HEK293 (cell line): Measurements from ENCODE around the gene CALM3.

Source experiments
- BCL11B ChIP-seq: fragments of 450-650 bp; formaldehyde crosslinking; IDR thresholded peaks from 2 replicates; pipeline ENCODE4 v1.5.1; 2016; ENCODE audit warnings: low read depth, missing biosample characterization, missing genetic modification characterization
- EGR2 ChIP-seq: fragments of 450-650 bp; formaldehyde crosslinking; IDR thresholded peaks from 2 replicates; pipeline ENCODE4 v1.5.1; 2016; ENCODE audit warnings: low read depth, missing biosample characterization, missing genetic modification characterization
- KLF8 ChIP-seq: fragments of 450-650 bp; formaldehyde crosslinking; IDR thresholded peaks from 2 replicates; pipeline ENCODE4 v1.5.1; 2016; ENCODE audit warnings: missing biosample characterization, missing genetic modification characterization
- KLF9 ChIP-seq: fragments of 450-650 bp; formaldehyde crosslinking; IDR thresholded peaks from 2 replicates; pipeline ENCODE4 v1.5.1; 2016; ENCODE audit warnings: missing biosample characterization, missing genetic modification characterization, low read depth
- MYNN ChIP-seq: fragments of 450-650 bp; formaldehyde crosslinking; IDR thresholded peaks from 2 replicates; pipeline ENCODE4 v1.5.1; 2016; ENCODE audit warnings: missing biosample characterization, missing genetic modification characterization, borderline replicate concordance
- OVOL3 ChIP-seq: fragments of 450-650 bp; formaldehyde crosslinking; IDR thresholded peaks from 2 replicates; pipeline ENCODE4 v1.5.1; 2016; ENCODE audit warnings: missing biosample characterization, missing genetic modification characterization
- PRDM1 ChIP-seq: fragments of 450-650 bp; formaldehyde crosslinking; IDR thresholded peaks from 2 replicates; pipeline ENCODE4; 2016; ENCODE audit warnings: missing biosample characterization, missing genetic modification characterization
- ZBTB17 ChIP-seq: fragments of 450-650 bp; formaldehyde crosslinking; IDR thresholded peaks from 2 replicates; pipeline ENCODE4 v1.5.1; 2016; ENCODE audit warnings: missing biosample characterization, missing genetic modification characterization
- ZBTB7A ChIP-seq: fragments of 450-650 bp; formaldehyde crosslinking; IDR thresholded peaks from 2 replicates; pipeline ENCODE4 v1.5.1; 2016; ENCODE audit warnings: low read depth, missing biosample characterization, missing genetic modification characterization
- ZNF138 ChIP-seq: fragments of 450-650 bp; formaldehyde crosslinking; IDR thresholded peaks from 2 replicates; pipeline ENCODE4 v1.5.1; 2016; ENCODE audit warnings: missing biosample characterization, missing genetic modification characterization, borderline replicate concordance
- ZNF157 ChIP-seq: fragments of 450-650 bp; formaldehyde crosslinking; IDR thresholded peaks from 2 replicates; pipeline ENCODE4 v1.5.1; 2016; ENCODE audit warnings: missing biosample characterization, missing genetic modification characterization
- ZNF19 ChIP-seq: fragments of 450-650 bp; formaldehyde crosslinking; IDR thresholded peaks from 2 replicates; pipeline ENCODE4; 2016; ENCODE audit warnings: missing biosample characterization, missing genetic modification characterization, low read depth
- ZNF221 ChIP-seq: fragments of 450-650 bp; formaldehyde crosslinking; IDR thresholded peaks from 2 replicates; pipeline ENCODE4 v1.5.1; 2017; ENCODE audit warnings: missing biosample characterization, missing genetic modification characterization, borderline replicate concordance
- ZNF341 ChIP-seq: fragments of 450-650 bp; formaldehyde crosslinking; IDR thresholded peaks from 2 replicates; pipeline ENCODE4; 2016; ENCODE audit warnings: low read depth, missing biosample characterization, missing genetic modification characterization
- ZNF560 ChIP-seq: fragments of 450-650 bp; formaldehyde crosslinking; IDR thresholded peaks from 2 replicates; pipeline ENCODE4 v1.5.1; 2017; ENCODE audit warnings: missing biosample characterization, missing genetic modification characterization, borderline replicate concordance
- ZNF600 ChIP-seq: fragments of 450-650 bp; formaldehyde crosslinking; IDR thresholded peaks from 2 replicates; pipeline ENCODE4 v1.5.1; 2016; ENCODE audit warnings: missing biosample characterization, missing genetic modification characterization
- ZNF621 ChIP-seq: fragments of 450-650 bp; formaldehyde crosslinking; IDR thresholded peaks from 2 replicates; pipeline ENCODE4 v1.5.1; 2017; ENCODE audit warnings: missing biosample characterization, missing genetic modification characterization
- ZNF645 ChIP-seq: fragments of 450-650 bp; formaldehyde crosslinking; IDR thresholded peaks from 2 replicates; pipeline ENCODE4; 2016; ENCODE audit warnings: missing biosample characterization, missing genetic modification characterization
- ZNF704 ChIP-seq: fragments of 450-650 bp; formaldehyde crosslinking; IDR thresholded peaks from 2 replicates; pipeline ENCODE4 v1.5.1; 2016; ENCODE audit warnings: missing biosample characterization, missing genetic modification characterization
- ZNF768 ChIP-seq: fragments of 450-650 bp; formaldehyde crosslinking; IDR thresholded peaks from 2 replicates; pipeline ENCODE4 v1.5.1; 2018; ENCODE audit warnings: missing biosample characterization, mild to moderate bottlenecking, missing genetic modification characterization
- ZNF776 ChIP-seq: fragments of 450-650 bp; formaldehyde crosslinking; IDR thresholded peaks from 2 replicates; pipeline ENCODE4 v1.5.0; 2017; ENCODE audit warnings: missing biosample characterization, missing genetic modification characterization, borderline replicate concordance
- ZNF777 ChIP-seq: fragments of 450-650 bp; formaldehyde crosslinking; IDR thresholded peaks from 2 replicates; pipeline ENCODE4 v1.5.1; 2017; ENCODE audit warnings: missing biosample characterization, missing genetic modification characterization, borderline replicate concordance
- ZNF837 ChIP-seq: fragments of 450-650 bp; formaldehyde crosslinking; IDR thresholded peaks from 2 replicates; pipeline ENCODE4 v1.5.1; 2016; ENCODE audit warnings: missing biosample characterization, missing genetic modification characterization
- ZSCAN16 ChIP-seq: fragments of 450-650 bp; formaldehyde crosslinking; IDR thresholded peaks from 2 replicates; pipeline ENCODE4 v1.5.1; 2016; ENCODE audit warnings: missing biosample characterization, missing genetic modification characterization
- ZSCAN23 ChIP-seq: fragments of 450-650 bp; formaldehyde crosslinking; IDR thresholded peaks from 2 replicates; pipeline ENCODE4 v1.5.1; 2016; ENCODE audit warnings: missing biosample characterization, missing genetic modification characterization
- TF ChIP-seq, protein P1 (sequence below): fragments of 450-650 bp; formaldehyde crosslinking; IDR thresholded peaks from 2 replicates; pipeline ENCODE4 v1.5.1; 2016; ENCODE audit warnings: missing biosample characterization, missing genetic modification characterization
- TF ChIP-seq, protein P2 (sequence below): fragments of 450-650 bp; formaldehyde crosslinking; IDR thresholded peaks from 2 replicates; pipeline ENCODE4 v1.5.1; 2016; ENCODE audit warnings: missing biosample characterization, missing genetic modification characterization
- TF ChIP-seq, protein P3 (sequence below): fragments of 450-650 bp; formaldehyde crosslinking; IDR thresholded peaks from 2 replicates; pipeline ENCODE4 v1.5.1; 2016; ENCODE audit warnings: missing biosample characterization, missing genetic modification characterization

Gene CALM3

DNA sequence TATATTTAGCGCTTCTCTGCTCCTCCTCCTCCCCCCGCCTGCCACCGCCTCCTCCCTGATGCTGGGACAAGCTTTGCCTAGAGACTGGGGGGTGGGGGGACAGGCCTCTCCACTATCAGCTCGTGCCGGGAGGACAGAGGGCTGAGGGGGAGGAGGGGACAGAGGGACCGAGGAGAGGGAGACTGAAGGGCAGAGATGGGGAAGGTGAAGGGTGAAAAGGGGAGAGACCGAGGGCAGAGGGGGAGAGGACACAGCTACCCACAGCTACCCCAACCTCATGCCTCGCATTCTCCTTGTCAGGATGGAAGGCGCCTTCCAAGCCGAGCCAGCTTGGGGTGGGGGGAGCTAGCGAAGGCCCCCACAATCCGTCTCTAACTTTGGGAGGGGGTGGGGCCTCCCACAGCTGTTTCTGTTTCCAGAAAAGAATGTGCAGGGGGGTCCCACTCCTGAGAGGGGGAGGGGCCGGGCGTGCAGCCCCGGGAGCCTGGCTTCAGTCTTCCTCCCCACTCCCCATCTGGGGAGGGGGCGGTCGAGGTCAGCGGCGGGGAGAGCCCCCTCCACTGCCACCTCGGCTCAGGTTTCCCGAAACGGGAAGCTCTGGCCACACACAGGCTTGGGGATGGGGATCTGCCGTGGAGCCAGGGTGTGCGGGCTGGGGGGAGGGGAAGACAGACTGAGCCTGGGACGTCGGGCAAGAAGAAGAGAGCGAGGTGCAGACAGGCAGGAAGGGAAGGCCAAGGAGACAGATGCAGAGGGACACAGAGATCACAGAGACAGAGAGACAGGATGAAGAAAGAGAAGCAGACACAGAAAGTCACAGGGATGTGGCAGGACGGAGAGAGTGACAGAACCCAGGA is 58.2 kb downstream of the CALM3 start (continued):
- TF ChIP-seq MYNN (no peak), ZNF341 (tag by site-specific recombination) (peak; percentile 49; the same call in 1 of the 2 replicates), EGR2 (tag by site-specific recombination) (0 out of 2 replicates have a peak, but pooled peaks have one; percentile 11), ZNF157 (tag by site-specific recombination) (no peak), ZSCAN16 (tag by site-specific recombination) (no peak), ZBTB17 (tag by site-specific recombination) (peak; percentile 96), ZBTB7A (tag by site-specific recombination) (no peak), ZNF776 (no peak), ZNF221 (tag by site-specific recombination) (no peak), ZSCAN23 (no peak), ZNF621 (tag by site-specific recombination) (no peak), ZNF138 (no peak), ZNF777 (peak; percentile 88), KLF8 (tag by site-specific recombination) (no peak), ZNF560 (tag by site-specific recombination) (no peak), BCL11B (no peak), KLF9 (tag by site-specific recombination) (0 out of 2 replicates have a peak, but pooled peaks have one; percentile 20), ZNF19 (tag by site-specific recombination) (no peak), OVOL3 (tag by site-specific recombination) (no peak), PRDM1 (tag by site-specific recombination) (peak; percentile 85), ZNF837 (tag by site-specific recombination) (no peak), ZNF768 (tag by site-specific recombination) (no peak), ZNF645 (tag by site-specific recombination) (no peak), ZNF600 (tag by site-specific recombination) (peak; percentile 79), ZNF704 (tag by site-specific recombination) (no peak)
- TF ChIP-seq, protein P1, sequence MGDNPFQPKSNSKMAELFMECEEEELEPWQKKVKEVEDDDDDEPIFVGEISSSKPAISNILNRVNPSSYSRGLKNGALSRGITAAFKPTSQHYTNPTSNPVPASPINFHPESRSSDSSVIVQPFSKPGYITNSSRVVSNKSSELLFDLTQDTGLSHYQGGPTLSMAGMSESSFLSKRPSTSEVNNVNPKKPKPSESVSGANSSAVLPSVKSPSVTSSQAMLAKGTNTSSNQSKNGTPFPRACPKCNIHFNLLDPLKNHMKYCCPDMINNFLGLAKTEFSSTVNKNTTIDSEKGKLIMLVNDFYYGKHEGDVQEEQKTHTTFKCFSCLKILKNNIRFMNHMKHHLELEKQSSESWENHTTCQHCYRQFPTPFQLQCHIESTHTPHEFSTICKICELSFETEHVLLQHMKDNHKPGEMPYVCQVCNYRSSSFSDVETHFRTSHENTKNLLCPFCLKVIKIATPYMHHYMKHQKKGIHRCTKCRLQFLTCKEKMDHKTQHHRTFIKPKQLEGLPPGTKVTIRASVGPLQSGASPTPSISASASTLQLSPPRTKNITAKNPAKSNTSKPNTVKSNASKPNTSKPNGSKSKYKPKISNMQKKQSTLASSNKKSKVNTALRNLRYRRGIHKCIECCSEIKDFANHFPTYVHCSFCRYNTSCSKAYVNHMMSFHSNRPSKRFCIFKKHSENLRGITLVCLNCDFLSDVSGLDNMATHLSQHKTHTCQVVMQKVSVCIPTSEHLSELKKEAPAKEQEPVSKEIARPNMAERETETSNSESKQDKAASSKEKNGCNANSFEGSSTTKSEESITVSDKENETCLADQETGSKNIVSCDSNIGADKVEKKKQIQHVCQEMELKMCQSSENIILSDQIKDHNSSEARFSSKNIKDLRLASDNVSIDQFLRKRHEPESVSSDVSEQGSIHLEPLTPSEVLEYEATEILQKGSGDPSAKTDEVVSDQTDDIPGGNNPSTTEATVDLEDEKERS (tag by site-specific recombination) = no peak
- TF ChIP-seq, protein P2, sequence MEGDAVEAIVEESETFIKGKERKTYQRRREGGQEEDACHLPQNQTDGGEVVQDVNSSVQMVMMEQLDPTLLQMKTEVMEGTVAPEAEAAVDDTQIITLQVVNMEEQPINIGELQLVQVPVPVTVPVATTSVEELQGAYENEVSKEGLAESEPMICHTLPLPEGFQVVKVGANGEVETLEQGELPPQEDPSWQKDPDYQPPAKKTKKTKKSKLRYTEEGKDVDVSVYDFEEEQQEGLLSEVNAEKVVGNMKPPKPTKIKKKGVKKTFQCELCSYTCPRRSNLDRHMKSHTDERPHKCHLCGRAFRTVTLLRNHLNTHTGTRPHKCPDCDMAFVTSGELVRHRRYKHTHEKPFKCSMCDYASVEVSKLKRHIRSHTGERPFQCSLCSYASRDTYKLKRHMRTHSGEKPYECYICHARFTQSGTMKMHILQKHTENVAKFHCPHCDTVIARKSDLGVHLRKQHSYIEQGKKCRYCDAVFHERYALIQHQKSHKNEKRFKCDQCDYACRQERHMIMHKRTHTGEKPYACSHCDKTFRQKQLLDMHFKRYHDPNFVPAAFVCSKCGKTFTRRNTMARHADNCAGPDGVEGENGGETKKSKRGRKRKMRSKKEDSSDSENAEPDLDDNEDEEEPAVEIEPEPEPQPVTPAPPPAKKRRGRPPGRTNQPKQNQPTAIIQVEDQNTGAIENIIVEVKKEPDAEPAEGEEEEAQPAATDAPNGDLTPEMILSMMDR (tag by site-specific recombination) = no peak
- TF ChIP-seq, protein P3, sequence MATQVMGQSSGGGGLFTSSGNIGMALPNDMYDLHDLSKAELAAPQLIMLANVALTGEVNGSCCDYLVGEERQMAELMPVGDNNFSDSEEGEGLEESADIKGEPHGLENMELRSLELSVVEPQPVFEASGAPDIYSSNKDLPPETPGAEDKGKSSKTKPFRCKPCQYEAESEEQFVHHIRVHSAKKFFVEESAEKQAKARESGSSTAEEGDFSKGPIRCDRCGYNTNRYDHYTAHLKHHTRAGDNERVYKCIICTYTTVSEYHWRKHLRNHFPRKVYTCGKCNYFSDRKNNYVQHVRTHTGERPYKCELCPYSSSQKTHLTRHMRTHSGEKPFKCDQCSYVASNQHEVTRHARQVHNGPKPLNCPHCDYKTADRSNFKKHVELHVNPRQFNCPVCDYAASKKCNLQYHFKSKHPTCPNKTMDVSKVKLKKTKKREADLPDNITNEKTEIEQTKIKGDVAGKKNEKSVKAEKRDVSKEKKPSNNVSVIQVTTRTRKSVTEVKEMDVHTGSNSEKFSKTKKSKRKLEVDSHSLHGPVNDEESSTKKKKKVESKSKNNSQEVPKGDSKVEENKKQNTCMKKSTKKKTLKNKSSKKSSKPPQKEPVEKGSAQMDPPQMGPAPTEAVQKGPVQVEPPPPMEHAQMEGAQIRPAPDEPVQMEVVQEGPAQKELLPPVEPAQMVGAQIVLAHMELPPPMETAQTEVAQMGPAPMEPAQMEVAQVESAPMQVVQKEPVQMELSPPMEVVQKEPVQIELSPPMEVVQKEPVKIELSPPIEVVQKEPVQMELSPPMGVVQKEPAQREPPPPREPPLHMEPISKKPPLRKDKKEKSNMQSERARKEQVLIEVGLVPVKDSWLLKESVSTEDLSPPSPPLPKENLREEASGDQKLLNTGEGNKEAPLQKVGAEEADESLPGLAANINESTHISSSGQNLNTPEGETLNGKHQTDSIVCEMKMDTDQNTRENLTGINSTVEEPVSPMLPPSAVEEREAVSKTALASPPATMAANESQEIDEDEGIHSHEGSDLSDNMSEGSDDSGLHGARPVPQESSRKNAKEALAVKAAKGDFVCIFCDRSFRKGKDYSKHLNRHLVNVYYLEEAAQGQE (tag by site-specific recombination) = no peak
